HG03565 (cell line): ENCODE measurements around the gene PARP12.

Experiments
- ATAC-seq: cut with Tn5 transposase; IDR thresholded peaks from one replicate; pipeline ENCODE4 v1.9.1; 2021; ENCODE audit warnings: mild to moderate bottlenecking, moderate library complexity; ENCODE audit not compliant: unreplicated experiment

Gene PARP12

DNA sequence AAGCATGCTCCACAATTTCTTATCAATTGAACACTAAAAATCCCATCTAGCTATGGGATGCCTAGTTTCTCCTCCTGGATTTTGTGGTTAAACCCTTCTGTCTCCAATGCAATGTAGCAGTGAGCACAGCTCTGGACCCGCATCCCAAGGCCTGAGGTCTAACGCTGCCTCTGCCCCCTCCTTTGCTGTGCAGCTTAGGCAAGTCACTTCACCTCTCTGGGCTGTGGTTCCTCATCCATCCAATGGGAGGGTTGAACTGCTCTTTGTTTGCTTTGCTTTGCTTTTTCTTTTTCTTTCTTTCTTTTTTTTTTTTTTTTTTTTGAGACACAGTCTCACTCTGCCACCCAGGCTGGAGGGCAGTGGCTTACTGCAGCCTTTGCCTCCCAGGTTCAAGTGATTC is 69.2 kb downstream of the PARP12 start:
- no peak for ATAC-seq

- ATAC-seq, result no peak
Observed at GRCh38 chr7:139993169-139993568, 69.6 kb downstream of the PARP12 start.

DNA sequence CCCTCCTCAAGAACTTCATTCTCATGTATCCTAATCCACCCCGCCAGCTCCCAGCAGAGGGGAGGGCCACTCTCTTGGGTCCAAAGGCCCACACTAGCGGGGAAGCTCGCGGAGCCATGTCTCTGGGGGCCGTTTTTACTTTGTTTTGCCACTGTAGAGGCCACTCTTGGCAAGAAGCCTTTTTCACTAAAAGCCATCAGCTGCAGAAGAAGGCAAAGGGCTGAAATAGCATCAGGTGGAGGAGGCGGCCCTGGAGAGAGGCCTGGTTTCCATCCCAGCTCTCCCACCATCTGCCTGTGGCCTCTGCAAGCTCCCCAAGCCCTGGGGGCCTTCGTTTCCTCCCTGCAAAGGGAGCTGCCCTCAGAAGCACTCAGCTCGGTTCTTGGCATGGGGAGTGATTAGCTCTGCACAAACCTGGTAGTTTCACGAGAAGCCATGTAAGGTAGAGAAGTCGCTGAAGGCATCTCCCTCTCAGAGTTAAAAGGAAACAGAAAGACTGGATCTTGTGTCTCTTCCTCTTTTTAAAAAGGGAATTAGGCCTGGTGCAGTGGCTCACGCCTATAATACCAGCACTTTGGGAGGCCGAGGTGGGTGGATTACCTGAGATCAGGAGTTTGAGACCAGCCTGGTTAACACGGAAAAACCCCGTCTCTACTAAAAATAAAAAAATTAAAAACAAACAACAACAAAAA is 70.3 kb downstream of the PARP12 start:
- no peak for ATAC-seq

DNA sequence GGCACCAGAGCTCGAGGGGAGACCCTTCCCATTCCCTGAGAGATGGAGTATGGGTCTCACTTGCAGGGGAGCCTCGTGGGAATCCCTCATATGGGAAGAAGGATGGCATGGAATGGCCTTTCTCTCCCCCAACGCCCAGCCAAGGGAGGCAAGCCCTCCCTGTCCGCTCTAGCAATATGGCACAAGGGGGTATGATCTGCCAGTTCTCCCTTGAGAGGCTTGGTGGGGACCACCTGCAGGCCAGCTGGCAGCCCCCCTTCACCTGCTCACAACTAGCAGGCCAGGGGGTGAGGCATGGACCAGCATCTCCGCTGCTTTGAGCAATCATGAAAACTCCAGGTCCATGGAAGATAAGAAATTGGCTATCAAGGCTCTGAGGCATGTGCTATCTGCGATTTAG is 70.8 kb downstream of the PARP12 start:
- no peak for ATAC-seq

- ATAC-seq, result no peak
Observed at GRCh38 chr7:139991269-139991666, 71.5 kb downstream of the PARP12 start.

DNA sequence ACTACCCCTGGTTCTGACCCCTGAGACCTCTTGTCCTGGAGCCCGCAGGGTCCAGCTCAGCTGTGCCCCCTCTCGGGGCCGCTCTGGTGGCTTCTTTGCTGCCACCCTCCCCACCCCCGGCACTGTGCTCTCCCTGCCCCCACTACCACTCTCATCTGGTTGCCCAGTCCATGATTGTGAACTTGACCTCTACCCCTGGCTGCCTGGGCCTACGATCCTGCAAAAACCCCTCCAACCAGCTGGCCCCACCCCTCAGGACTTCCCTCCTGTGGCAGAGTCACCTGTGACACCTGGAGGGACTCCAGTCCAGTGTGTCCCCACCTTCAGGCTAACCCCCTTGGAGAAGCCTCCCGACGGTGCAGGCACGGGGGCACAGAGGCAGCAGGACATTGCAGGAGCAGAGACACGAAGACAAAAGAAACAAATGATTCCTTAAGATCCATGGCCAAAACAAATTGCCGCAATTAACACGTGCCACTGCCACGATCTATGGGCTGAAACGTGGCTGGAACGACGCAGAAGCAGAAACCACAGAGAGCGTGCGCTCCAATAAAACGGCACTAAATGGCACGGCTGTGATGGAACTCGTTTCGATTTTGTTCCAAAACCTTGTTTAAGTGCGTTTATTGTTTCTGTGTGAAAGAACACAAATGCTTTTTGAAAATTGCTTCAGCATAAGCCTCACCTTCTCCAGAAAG is 72.0 kb downstream of the PARP12 start:
- no peak for ATAC-seq

GRCh38 chr7:139990142-139990535 is 72.6 kb downstream of the PARP12 start:
- no peak for ATAC-seq

DNA sequence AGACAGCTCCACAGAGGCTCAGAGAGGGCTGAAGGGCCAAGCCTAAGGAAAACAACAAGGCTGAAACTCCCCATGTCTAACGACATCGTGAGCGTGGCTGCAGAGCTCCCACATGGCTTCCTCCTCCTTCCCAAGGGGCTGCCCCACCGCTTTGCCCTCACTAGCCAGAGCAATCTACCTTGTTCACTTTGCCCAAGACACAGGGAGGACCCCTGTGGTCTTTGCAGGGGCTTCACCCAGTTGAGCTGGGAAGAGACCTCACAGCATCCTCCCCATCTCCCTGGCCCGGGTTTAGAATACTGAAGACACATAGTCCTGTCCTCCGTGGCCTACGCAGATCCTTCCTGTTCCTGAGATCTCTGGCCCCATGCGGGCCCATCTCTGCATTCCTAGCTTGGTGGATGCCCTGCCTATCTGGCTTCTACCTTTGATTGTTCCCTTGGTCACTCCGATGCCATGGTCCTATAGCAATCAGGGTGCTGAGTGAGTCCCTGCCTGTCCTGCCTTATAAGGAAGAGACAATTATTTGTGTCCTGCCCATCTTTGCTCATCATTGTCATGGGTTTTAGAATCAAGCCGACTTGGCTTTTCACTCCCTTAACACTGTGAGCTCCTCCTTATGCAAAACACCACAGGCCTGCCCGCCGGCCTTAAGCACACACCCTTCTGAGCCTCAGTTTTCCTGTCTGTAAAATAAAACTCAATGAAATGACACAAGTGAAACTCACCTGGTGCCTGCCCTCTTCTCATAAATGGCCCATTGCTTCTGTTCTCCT is 73.2 kb downstream of the PARP12 start:
- ATAC-seq, result no peak

DNA sequence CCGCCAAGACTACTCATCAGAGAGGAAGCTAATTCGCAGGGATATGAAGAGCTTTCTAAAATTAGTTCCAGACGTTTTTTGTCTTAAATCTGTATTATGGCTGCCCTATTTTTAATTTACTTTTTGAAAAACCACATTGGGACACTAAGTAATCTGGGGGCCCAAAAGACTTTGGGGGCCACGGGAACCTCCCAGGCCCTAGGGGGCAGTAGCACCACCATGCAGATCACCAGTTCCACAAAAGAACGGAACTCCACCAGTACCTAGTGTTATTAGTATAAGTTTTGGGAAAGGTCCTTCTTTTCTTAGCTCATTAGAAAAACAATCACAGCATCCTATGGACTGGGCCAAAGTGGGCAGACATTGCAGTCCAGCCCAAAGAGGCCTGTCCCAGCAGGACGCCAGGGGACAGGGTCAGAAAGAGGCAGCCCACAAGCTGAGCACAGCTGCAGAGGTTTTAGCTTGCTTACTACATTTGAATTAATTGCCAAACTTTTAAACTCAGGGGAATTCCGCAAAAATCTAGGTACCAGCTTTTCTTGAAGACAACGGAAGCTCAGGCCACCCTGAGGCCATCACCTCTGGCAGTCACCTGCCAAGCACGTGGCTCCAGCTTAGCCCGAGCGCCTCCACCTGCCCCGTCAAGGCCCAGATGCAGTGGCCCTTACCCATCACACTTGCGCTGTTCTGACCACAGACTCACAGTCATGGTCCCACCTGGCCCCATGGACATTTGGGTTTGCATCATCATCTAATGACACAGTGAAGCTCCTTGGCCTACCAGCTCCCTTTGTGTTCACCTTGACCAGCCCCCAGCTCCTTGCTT is 74.8 kb downstream of the PARP12 start:
- no peak for ATAC-seq

DNA sequence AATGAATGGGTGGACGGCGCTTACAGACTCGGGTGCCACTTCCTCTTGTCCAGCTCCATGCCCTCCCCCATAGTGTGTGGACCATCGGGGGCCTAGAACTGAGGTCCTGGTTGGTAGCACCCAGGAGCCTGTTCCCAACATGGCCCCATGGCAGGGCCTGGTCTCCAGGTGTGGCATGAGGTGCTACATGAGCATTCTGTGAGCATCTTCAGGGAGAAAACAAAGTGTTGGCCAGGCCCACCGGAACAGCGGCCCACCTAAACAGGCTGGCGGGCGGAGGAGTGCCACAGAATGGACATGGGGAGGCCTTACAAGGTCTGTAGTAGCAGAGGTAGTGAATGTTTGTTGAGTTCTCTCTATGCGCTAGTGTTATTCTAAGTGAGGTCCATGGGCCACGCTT is 76.9 kb downstream of the PARP12 start:
- no peak for ATAC-seq

GRCh38 chr7:139984642-139985539 is 77.9 kb downstream of the PARP12 start:
- ATAC-seq, result no peak

GRCh38 chr7:139982927-139983920 is 79.5 kb downstream of the PARP12 start:
- no peak for ATAC-seq

- ATAC-seq, result no peak
Observed at GRCh38 chr7:139981511-139981895, 81.2 kb downstream of the PARP12 start.

GRCh38 chr7:139976838-139977656 is 85.7 kb downstream of the PARP12 start:
- ATAC-seq, result no peak

- ATAC-seq, result no peak
Observed at GRCh38 chr7:139976055-139976837, 86.5 kb downstream of the PARP12 start.

DNA sequence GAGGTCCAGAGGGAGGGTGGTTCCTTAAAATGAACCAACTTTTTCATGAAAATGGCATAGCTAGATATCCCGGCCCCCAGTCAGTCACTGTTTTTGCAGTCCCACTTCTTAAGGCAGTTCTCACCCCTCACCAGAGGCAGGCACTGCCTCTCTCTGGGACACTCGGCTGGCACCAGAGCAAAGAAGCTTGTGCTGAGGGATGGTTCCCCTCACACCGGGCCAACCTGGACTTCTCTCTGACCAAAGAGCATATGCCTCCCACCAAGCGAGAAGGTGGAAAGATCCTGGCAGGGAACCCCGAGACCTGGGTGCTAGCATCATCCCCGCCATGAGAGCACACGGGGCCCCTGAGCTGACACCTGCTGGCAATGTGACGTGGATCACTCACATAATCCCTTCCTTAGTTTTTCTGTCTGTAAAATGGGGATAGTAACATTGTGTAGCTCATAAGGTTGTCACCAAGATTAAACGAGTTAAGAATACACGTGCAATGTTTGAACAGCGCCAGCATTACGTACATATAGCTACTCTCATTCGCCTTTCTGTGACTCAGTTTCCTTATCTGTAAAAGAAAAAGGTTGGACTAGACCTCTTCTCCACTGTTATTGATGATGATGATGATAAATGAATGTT is 88.5 kb downstream of the PARP12 start:
- ATAC-seq, result no peak
